Stimulated activated CD4-positive, alpha-beta T cell treated with anti-CD3 and anti-CD28 coated beads, TNF-alpha, amount 100 ng/mL, for 24 hours (primary cell): Measurements from ENCODE around the gene PDE4D.

ENCODE experiments used
- DNase-seq, 3 experiments: peaks; one replicate each; pipeline ENCODE4 v3.0.0-alpha.2; 2020; ENCODE audit warnings: low read depth in 3 of 3

The PDE4D gene

GRCh38 chr5:59554501-59554900, 339.0 kb downstream of the PDE4D start:
- no peak for DNase-seq

GRCh38 chr5:59553992-59554391, 339.5 kb downstream of the PDE4D start:
- DNase-seq = no peak

- DNase-seq = no peak
These were observed 344.6 kb downstream of the PDE4D start for GRCh38 chr5:59548807-59549357.

- DNase-seq = no peak
These were observed 345.8 kb downstream of the PDE4D start for GRCh38 chr5:59547731-59548130.

GRCh38 chr5:59544573-59544972, 349.0 kb downstream of the PDE4D start:
- DNase-seq = no peak

GRCh38 chr5:59543821-59544442, 349.6 kb downstream of the PDE4D start:
- DNase-seq = no peak

GRCh38 chr5:59542851-59543820, 350.4 kb downstream of the PDE4D start:
- DNase-seq = no peak

- no peak for DNase-seq
These were observed 351.2 kb downstream of the PDE4D start for GRCh38 chr5:59542306-59542705.

- DNase-seq = no peak
These were observed 353.2 kb downstream of the PDE4D start for GRCh38 chr5:59540366-59540765.

GRCh38 chr5:59538750-59539121, 354.8 kb downstream of the PDE4D start:
- no peak for DNase-seq

- DNase-seq = no peak
These were observed 355.4 kb downstream of the PDE4D start for GRCh38 chr5:59537961-59538749.

- no peak for DNase-seq
These were observed 356.7 kb downstream of the PDE4D start for GRCh38 chr5:59536875-59537274.

GRCh38 chr5:59535561-59535960, 358.0 kb downstream of the PDE4D start:
- DNase-seq = no peak

GRCh38 chr5:59533730-59534108, 359.8 kb downstream of the PDE4D start:
- DNase-seq = no peak

- DNase-seq = no peak
These were observed 360.4 kb downstream of the PDE4D start for GRCh38 chr5:59532979-59533729.

- DNase-seq = no peak
These were observed 364.3 kb downstream of the PDE4D start for GRCh38 chr5:59529239-59529638.

GRCh38 chr5:59528202-59528862, 365.2 kb downstream of the PDE4D start:
- no peak for DNase-seq

GRCh38 chr5:59525957-59526356, 367.6 kb downstream of the PDE4D start:
- no peak for DNase-seq

GRCh38 chr5:59525311-59525710, 368.2 kb downstream of the PDE4D start:
- no peak for DNase-seq

GRCh38 chr5:59522201-59522831, 371.2 kb downstream of the PDE4D start:
- no peak for DNase-seq
